Vagina (tissue), 2 donors: ENCODE measurements around the gene JADE2. TPM values are rescaled to one million over a fixed set of nuclear protein-coding genes. Genes with fewer than 3 reads are reported as not detected.

Experiments used
- DNase-seq, 2 donors: peaks; one replicate each; pipeline ENCODE4 v3.0.0-alpha.2; 2017; ENCODE audit errors: extremely low spot score in 2 of 2
- H3K27ac ChIP-seq: fragments of 200-600 bp; sonication (generic); one replicate; pipeline ENCODE4 v1.5.1; 2019
- H3K27me3 ChIP-seq: fragments of 200-600 bp; sonication (generic); one replicate; pipeline ENCODE4 v1.5.1; 2019
- H3K36me3 ChIP-seq, 2 donors: fragments of 200-600 bp; sonication (generic); one replicate each; pipeline ENCODE4 v1.5.1; 2017 to 2019
- H3K4me1 ChIP-seq: fragments of 200-600 bp; sonication (generic); one replicate; pipeline ENCODE4 v1.5.1; 2019
- H3K4me3 ChIP-seq, 2 donors: fragments of 200-600 bp; sonication (generic); 1 replicate in 1 of 2; 2 replicates in 1 of 2; pipeline ENCODE4 v1.5.1; 2016 to 2019
- H3K9me3 ChIP-seq: fragments of 200-600 bp; sonication (generic); one replicate; pipeline ENCODE4 v1.5.1; 2019
- POLR2A ChIP-seq, 2 donors: fragments of 450-650 bp; IDR thresholded peaks; one replicate each; pipeline ENCODE4 v1.6.1; 2017; ENCODE audit warnings: antibody characterized with exemption in 2 of 2, mild to moderate bottlenecking in 2 of 2, moderate library complexity in 2 of 2
- POLR2AphosphoS5 ChIP-seq, 2 donors: sonication (generic); formaldehyde crosslinking; IDR thresholded peaks; one replicate each; pipeline ENCODE4 v1.9.0; 2017; ENCODE audit warnings: antibody characterized with exemption in 2 of 2, mild to moderate bottlenecking in 2 of 2, low read depth in 1 of 2; ENCODE audit not compliant: insufficient read depth in 1 of 2
- intact Hi-C: fragments of 100-400 bp; cut with DNase I; formaldehyde crosslinking; loops from one replicate; pipeline ENCODE4 v1.15.1; 2023
- total RNA-seq: library from RNA; depleted of rRNA; stranded (reverse); fragments of >200 nt; gene quantifications from one replicate; pipeline ENCODE4 v1.2.3, GENCODE V29; 2016
- TF ChIP-seq, protein P1 (sequence below), 3 experiments: fragments of 450-650 bp in 2 of 3; fragments of 200-600 bp in 1 of 3; sonication (generic) in 1 of 3; IDR thresholded peaks; one replicate each; pipeline ENCODE4 v1.5.1; 2017 to 2019; ENCODE audit warnings: antibody characterized with exemption in 3 of 3, mild to moderate bottlenecking in 2 of 3, moderate library complexity in 2 of 3

JADE2 gene
- total RNA-seq, 1 donor from 2014 or later: 35.4 TPM

DNA sequence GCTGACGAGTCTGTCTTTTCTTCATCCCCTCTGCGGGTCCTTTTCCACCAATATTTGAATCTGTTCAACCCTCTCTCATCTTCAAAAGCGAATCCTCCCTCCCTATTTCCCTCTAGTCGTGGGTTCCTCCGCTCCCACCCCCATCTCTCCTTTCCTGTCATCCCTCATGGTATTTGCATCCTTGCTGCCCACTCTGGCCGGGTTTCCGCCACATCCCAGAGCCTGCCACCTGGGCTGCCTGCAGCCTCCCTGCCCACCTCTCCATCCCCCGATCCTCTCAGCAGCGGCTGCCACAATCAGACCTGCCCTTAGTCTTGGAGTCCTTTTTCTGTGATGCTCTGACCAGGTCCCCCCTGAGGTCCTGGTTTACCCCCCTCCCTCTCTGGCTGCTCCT is 44.9 kb downstream of the JADE2 start:
- no peak overlapping the region for H3K4me3 ChIP-seq
- H3K4me1 ChIP-seq: peaks cover 43% of the 10 kb centered on the region
- H3K36me3 ChIP-seq: peaks cover 3 to 88% of the 10 kb centered on the region in 2 donors
- H3K27me3 ChIP-seq: no peaks in the 10 kb centered on the region
- H3K27ac ChIP-seq: no peak overlapping the region
- intact Hi-C loops: no loop called here
- no peaks in the 10 kb centered on the region for H3K9me3 ChIP-seq
- no peak for DNase-seq
- TF ChIP-seq POLR2AphosphoS5 (IDR thresholded peaks at IDR 0.05; ENCODE audit: insufficient read depth in 1 of 2, low read depth in 1 of 2) (no peak), POLR2A (IDR thresholded peaks at IDR 0.05) (no peak)
- TF ChIP-seq, protein P1, sequence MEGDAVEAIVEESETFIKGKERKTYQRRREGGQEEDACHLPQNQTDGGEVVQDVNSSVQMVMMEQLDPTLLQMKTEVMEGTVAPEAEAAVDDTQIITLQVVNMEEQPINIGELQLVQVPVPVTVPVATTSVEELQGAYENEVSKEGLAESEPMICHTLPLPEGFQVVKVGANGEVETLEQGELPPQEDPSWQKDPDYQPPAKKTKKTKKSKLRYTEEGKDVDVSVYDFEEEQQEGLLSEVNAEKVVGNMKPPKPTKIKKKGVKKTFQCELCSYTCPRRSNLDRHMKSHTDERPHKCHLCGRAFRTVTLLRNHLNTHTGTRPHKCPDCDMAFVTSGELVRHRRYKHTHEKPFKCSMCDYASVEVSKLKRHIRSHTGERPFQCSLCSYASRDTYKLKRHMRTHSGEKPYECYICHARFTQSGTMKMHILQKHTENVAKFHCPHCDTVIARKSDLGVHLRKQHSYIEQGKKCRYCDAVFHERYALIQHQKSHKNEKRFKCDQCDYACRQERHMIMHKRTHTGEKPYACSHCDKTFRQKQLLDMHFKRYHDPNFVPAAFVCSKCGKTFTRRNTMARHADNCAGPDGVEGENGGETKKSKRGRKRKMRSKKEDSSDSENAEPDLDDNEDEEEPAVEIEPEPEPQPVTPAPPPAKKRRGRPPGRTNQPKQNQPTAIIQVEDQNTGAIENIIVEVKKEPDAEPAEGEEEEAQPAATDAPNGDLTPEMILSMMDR (IDR thresholded peaks at IDR 0.05): no peak

DNA sequence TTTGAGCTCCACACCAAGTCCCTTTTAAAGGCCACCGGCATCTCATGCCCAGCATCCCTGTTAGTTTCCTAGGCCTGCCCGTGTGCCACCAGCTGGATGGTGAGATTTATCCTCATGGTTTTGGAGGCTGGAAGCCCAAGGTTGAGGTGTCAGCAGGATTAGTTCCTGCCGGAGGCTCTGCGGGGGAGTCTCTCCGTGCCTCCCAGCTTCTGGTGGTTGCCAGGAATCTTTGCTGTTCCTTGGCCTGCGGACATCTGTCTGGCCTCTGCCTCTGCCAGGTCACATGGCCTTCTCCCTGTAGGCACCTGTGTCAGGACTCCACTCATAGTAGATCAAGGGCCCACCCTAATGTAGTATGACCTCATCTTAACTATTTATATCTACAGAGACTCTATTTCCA is 45.4 kb downstream of the JADE2 start:
- Histone ChIP-seq H3K27ac (no peak overlapping the region), H3K9me3 (no peaks in the 10 kb centered on the region), H3K4me3 (no peak overlapping the region), H3K27me3 (no peaks in the 10 kb centered on the region), H3K4me1 (peaks cover 43% of the 10 kb centered on the region), H3K36me3 (peaks cover 3 to 87% of the 10 kb centered on the region in 2 donors)
- no peak for DNase-seq
- intact Hi-C loops: no loop called here
- TF ChIP-seq, protein P1 (IDR thresholded peaks at IDR 0.05): no peak
- TF ChIP-seq POLR2A (IDR thresholded peaks at IDR 0.05): no peak
- TF ChIP-seq POLR2AphosphoS5 (IDR thresholded peaks at IDR 0.05; ENCODE audit: insufficient read depth in 1 of 2, low read depth in 1 of 2): no peak

DNA sequence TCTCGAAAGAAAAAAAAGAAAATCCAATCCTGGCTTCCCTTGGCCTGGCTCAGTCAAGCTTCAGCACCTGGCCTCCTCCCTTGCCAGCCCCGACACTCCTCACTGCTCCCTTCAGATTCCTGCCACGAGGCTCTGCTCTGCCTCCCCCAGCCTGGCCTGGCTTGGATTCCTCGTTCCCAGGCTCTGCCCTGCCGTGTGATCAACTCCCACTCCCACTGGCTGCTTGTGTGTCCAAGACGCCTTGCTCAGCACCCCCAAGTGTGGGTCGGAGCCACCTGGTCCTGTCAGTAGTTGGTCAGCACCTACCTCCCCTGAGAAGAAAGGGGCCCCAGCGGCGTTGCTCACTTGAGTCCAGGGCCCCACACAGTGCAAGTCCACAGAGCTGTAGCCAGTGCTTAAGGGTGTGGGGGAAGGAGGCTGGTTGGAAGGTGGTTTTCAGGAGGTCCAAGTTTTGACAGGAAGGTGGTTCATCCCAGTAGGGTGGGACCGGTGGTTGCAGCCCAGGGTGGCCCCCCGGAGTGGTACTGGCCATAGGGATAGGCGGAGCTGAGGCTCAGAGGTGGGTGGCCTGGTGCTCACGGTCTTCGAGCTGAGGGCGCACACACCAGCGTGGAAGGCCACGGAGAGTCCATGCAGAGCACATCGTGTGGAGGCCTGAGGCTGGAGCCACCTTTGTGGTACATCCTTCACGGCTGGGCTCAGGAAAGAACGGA is 46.4 kb downstream of the JADE2 start:
- no peak for DNase-seq
- Histone ChIP-seq H3K4me1 (peaks cover 46% of the 10 kb centered on the region), H3K4me3 (no peak overlapping the region), H3K27me3 (no peaks in the 10 kb centered on the region), H3K9me3 (no peaks in the 10 kb centered on the region), H3K27ac (no peak overlapping the region), H3K36me3 (peaks cover 3 to 87% of the 10 kb centered on the region in 2 donors)
- intact Hi-C loops: no loop called here
- TF ChIP-seq POLR2AphosphoS5 (IDR thresholded peaks at IDR 0.05; ENCODE audit: insufficient read depth in 1 of 2, low read depth in 1 of 2) (no peak), POLR2A (IDR thresholded peaks at IDR 0.05) (no peak)
- TF ChIP-seq, protein P1 (IDR thresholded peaks at IDR 0.05): no peak

DNA sequence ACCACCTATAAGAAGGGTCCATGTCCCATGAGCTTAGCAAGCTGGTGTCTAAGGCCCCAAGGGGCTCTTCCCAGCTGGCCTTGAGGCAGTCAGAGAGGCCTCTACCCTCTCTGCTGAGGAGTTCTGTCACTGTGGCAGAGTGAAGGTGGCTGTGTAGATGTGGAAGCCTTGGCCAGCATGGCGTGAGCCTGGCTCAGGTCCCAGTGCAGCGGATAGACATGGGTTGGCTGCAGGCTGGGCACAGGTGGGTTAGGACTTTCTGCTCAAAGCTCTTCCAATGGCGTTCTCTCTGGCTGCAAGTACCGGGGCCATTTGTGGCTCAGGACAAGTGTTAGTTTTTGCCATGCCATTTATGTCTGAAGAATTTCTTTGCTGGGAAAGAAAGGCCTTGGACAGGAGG is 47.3 kb downstream of the JADE2 start:
- Histone ChIP-seq H3K4me1 (peaks cover 50% of the 10 kb centered on the region), H3K36me3 (peaks cover 3 to 78% of the 10 kb centered on the region in 2 donors), H3K27me3 (no peaks in the 10 kb centered on the region), H3K27ac (no peak overlapping the region), H3K4me3 (no peak overlapping the region), H3K9me3 (no peaks in the 10 kb centered on the region)
- DNase-seq: no peak
- intact Hi-C loops: no loop called here
- no peak for TF ChIP-seq POLR2A (IDR thresholded peaks at IDR 0.05)
- no peak for TF ChIP-seq POLR2AphosphoS5 (IDR thresholded peaks at IDR 0.05; ENCODE audit: insufficient read depth in 1 of 2, low read depth in 1 of 2)
- TF ChIP-seq, protein P1 (IDR thresholded peaks at IDR 0.05): no peak

DNA sequence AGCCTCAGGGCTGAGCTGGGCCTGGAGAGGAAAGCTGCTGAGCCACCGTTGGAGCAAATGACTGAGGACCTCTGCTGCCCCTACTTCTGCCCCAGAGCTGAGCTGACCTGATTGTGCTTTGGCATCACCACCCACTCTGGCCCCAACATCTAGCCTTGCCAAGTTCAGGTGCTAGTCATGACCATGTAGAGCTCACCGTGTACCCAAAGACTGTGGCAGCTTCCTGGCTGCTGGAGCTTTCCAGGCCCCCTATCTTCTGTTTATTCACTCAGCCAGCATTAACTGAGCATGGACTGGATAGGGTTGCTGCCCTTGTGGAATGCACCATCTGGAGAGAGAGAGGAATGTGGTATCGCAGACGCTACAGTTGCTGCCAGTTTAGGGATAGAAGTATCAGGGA is 49.1 kb downstream of the JADE2 start:
- Histone ChIP-seq H3K27me3 (no peaks in the 10 kb centered on the region), H3K9me3 (no peaks in the 10 kb centered on the region), H3K4me3 (no peak overlapping the region), H3K27ac (no peak overlapping the region), H3K36me3 (peaks cover 3 to 82% of the 10 kb centered on the region in 2 donors), H3K4me1 (peaks cover 32% of the 10 kb centered on the region)
- DNase-seq: no peak
- TF ChIP-seq POLR2AphosphoS5 (IDR thresholded peaks at IDR 0.05; ENCODE audit: insufficient read depth in 1 of 2, low read depth in 1 of 2) (no peak), POLR2A (IDR thresholded peaks at IDR 0.05) (no peak)
- TF ChIP-seq, protein P1 (IDR thresholded peaks at IDR 0.05): no peak
- intact Hi-C loops: no loop called here
